ENCODE measurements around the gene TXNRD2.

TXNRD2 gene

GRCh38 chr22:19977296-19978243, 36.0 kb upstream of the TXNRD2 start:
- no peak overlapping the region for H3K4me3 ChIP-seq (ENCODE audit: low read depth in 1 of 2, low read length in 2 of 2)
- H3K27me3 ChIP-seq (ENCODE audit: control insufficient read depth in 1 of 2, insufficient read depth in 2 of 2, low read length in 2 of 2) = no peaks in the 10 kb centered on the region
- H3K27ac ChIP-seq (ENCODE audit: low read depth, low read length) = no peak overlapping the region
- no peaks in the 10 kb centered on the region for H3K9me3 ChIP-seq (ENCODE audit: low read length)
- peaks cover 9% of the 10 kb centered on the region for H3K4me1 ChIP-seq (ENCODE audit: insufficient read depth, low read length)
- H3K9ac ChIP-seq (ENCODE audit: low read length) = no peak overlapping the region
- H3K36me3 ChIP-seq (ENCODE audit: insufficient read depth, low read length) = peaks cover 7% of the 10 kb centered on the region

DNA sequence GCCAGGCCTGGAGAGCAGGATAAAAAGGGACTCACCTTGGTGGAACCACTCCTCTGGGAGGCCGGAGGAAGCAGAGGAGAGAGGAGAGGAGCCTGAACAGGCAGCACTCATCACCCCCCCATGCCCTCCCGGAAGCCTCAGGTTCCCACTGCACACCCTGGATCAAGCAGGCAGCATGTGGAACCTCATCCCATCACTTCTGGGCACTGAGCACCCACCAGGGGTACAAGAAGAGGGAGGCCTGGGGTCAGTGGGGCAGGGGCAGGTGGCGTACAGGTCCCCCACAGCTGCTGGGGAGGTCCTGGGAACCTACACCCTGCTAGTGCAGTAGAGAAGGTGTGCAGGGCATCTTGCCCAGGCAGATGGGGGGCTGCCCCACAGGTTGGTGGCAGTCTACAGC, 35.1 kb upstream of the TXNRD2 start:
- peaks cover 16% of the 10 kb centered on the region for H3K36me3 ChIP-seq (ENCODE audit: insufficient read depth, low read length)
- no peaks in the 10 kb centered on the region for H3K27me3 ChIP-seq (ENCODE audit: control insufficient read depth in 1 of 2, insufficient read depth in 2 of 2, low read length in 2 of 2)
- no peak overlapping the region for H3K9ac ChIP-seq (ENCODE audit: low read length)
- H3K27ac ChIP-seq (ENCODE audit: low read depth, low read length) = no peak overlapping the region
- peaks cover 9% of the 10 kb centered on the region for H3K4me1 ChIP-seq (ENCODE audit: insufficient read depth, low read length)
- no peaks in the 10 kb centered on the region for H3K9me3 ChIP-seq (ENCODE audit: low read length)
- H3K4me3 ChIP-seq (ENCODE audit: low read depth in 1 of 2, low read length in 2 of 2) = no peak overlapping the region

- Histone ChIP-seq H3K27ac (ENCODE audit: low read depth, low read length) (no peak overlapping the region), H3K27me3 (ENCODE audit: control insufficient read depth in 1 of 2, insufficient read depth in 2 of 2, low read length in 2 of 2) (no peaks in the 10 kb centered on the region), H3K9ac (ENCODE audit: low read length) (no peak overlapping the region), H3K4me1 (ENCODE audit: insufficient read depth, low read length) (peaks cover 11% of the 10 kb centered on the region), H3K36me3 (ENCODE audit: insufficient read depth, low read length) (peaks cover 20% of the 10 kb centered on the region), H3K4me3 (ENCODE audit: low read depth in 1 of 2, low read length in 2 of 2) (no peak overlapping the region), H3K9me3 (ENCODE audit: low read length) (no peaks in the 10 kb centered on the region)
These were observed 34.1 kb upstream of the TXNRD2 start for GRCh38 chr22:19975707-19976035.

GRCh38 chr22:19974935-19975706, 33.5 kb upstream of the TXNRD2 start:
- Histone ChIP-seq H3K4me1 (ENCODE audit: insufficient read depth, low read length) (peaks cover 13% of the 10 kb centered on the region), H3K4me3 (ENCODE audit: low read depth in 1 of 2, low read length in 2 of 2) (no peak overlapping the region), H3K36me3 (ENCODE audit: insufficient read depth, low read length) (peaks cover 20% of the 10 kb centered on the region), H3K27me3 (ENCODE audit: control insufficient read depth in 1 of 2, insufficient read depth in 2 of 2, low read length in 2 of 2) (no peaks in the 10 kb centered on the region), H3K9ac (ENCODE audit: low read length) (no peak overlapping the region), H3K27ac (ENCODE audit: low read depth, low read length) (no peak overlapping the region), H3K9me3 (ENCODE audit: low read length) (no peaks in the 10 kb centered on the region)

- Histone ChIP-seq H3K36me3 (ENCODE audit: insufficient read depth, low read length) (peaks cover 23% of the 10 kb centered on the region), H3K4me1 (ENCODE audit: insufficient read depth, low read length) (peaks cover 13% of the 10 kb centered on the region), H3K9me3 (ENCODE audit: low read length) (no peaks in the 10 kb centered on the region), H3K27ac (ENCODE audit: low read depth, low read length) (no peak overlapping the region), H3K4me3 (ENCODE audit: low read depth in 1 of 2, low read length in 2 of 2) (no peak overlapping the region), H3K27me3 (ENCODE audit: control insufficient read depth in 1 of 2, insufficient read depth in 2 of 2, low read length in 2 of 2) (no peaks in the 10 kb centered on the region), H3K9ac (ENCODE audit: low read length) (no peak overlapping the region)
These were observed 32.7 kb upstream of the TXNRD2 start for GRCh38 chr22:19974268-19974861.

DNA sequence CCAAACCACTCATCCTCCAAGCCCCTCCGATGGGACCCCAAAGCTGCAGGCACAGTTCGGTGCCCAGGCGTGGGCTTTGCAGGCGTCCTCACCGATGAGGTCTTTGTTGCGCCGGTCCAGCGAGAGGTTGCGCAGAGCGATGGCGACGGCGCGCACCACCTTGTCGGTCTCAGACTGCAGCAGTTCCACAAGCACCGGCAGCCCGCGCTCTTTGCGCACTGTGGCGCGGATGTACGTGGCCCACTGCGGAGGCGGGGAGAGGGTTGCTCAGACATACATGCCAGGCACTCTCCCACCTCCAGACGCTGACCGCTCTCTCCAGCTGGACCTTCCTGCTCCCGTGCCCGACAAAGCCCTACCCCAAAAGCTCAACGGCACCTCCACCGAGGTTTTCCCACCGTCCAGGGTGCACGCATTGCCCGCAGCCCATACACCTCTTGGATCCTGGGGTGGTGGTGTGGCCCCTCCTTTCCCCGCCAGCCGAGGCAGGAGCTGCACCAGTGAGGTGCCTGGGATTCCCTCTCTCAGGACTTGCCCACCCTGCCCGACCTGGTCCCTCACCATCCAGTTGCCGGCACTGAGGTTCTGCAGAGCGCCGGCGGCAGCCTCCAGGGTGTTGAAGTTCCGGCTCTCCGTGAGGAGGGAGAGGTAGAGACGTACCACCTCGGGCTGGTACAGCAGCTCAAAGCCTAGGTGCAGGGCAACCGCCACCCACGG, 32.1 kb upstream of the TXNRD2 start:
- H3K36me3 ChIP-seq (ENCODE audit: insufficient read depth, low read length) = peaks cover 26% of the 10 kb centered on the region

GRCh38 chr22:19972652-19973550, 31.3 kb upstream of the TXNRD2 start:
- Histone ChIP-seq H3K9ac (ENCODE audit: low read length) (no peak overlapping the region), H3K27me3 (ENCODE audit: control insufficient read depth in 1 of 2, insufficient read depth in 2 of 2, low read length in 2 of 2) (no peaks in the 10 kb centered on the region), H3K27ac (ENCODE audit: low read depth, low read length) (no peak overlapping the region), H3K4me3 (ENCODE audit: low read depth in 1 of 2, low read length in 2 of 2) (no peak overlapping the region), H3K9me3 (ENCODE audit: low read length) (no peaks in the 10 kb centered on the region), H3K36me3 (ENCODE audit: insufficient read depth, low read length) (peaks cover 35% of the 10 kb centered on the region), H3K4me1 (ENCODE audit: insufficient read depth, low read length) (peaks cover 13% of the 10 kb centered on the region)

More for the DNA sequence above, 32.1 kb upstream of the TXNRD2 start:
- no peak overlapping the region for H3K27ac ChIP-seq (ENCODE audit: low read depth, low read length)
- H3K27me3 ChIP-seq (ENCODE audit: control insufficient read depth in 1 of 2, insufficient read depth in 2 of 2, low read length in 2 of 2) = no peaks in the 10 kb centered on the region
- H3K4me1 ChIP-seq (ENCODE audit: insufficient read depth, low read length) = peaks cover 13% of the 10 kb centered on the region
- H3K9me3 ChIP-seq (ENCODE audit: low read length) = no peaks in the 10 kb centered on the region
- no peak overlapping the region for H3K9ac ChIP-seq (ENCODE audit: low read length)
- H3K4me3 ChIP-seq (ENCODE audit: low read depth in 1 of 2, low read length in 2 of 2) = no peak overlapping the region

- no peaks in the 10 kb centered on the region for H3K9me3 ChIP-seq (ENCODE audit: low read length)
- H3K36me3 ChIP-seq (ENCODE audit: insufficient read depth, low read length) = peaks cover 37% of the 10 kb centered on the region
- H3K27me3 ChIP-seq (ENCODE audit: control insufficient read depth in 1 of 2, insufficient read depth in 2 of 2, low read length in 2 of 2) = no peaks in the 10 kb centered on the region
- H3K4me3 ChIP-seq (ENCODE audit: low read depth in 1 of 2, low read length in 2 of 2) = no peak overlapping the region
- H3K4me1 ChIP-seq (ENCODE audit: insufficient read depth, low read length) = peaks cover 13% of the 10 kb centered on the region
- no peak overlapping the region for H3K27ac ChIP-seq (ENCODE audit: low read depth, low read length)
- H3K9ac ChIP-seq (ENCODE audit: low read length) = no peak overlapping the region
These were observed 30.6 kb upstream of the TXNRD2 start for GRCh38 chr22:19972251-19972650.

DNA sequence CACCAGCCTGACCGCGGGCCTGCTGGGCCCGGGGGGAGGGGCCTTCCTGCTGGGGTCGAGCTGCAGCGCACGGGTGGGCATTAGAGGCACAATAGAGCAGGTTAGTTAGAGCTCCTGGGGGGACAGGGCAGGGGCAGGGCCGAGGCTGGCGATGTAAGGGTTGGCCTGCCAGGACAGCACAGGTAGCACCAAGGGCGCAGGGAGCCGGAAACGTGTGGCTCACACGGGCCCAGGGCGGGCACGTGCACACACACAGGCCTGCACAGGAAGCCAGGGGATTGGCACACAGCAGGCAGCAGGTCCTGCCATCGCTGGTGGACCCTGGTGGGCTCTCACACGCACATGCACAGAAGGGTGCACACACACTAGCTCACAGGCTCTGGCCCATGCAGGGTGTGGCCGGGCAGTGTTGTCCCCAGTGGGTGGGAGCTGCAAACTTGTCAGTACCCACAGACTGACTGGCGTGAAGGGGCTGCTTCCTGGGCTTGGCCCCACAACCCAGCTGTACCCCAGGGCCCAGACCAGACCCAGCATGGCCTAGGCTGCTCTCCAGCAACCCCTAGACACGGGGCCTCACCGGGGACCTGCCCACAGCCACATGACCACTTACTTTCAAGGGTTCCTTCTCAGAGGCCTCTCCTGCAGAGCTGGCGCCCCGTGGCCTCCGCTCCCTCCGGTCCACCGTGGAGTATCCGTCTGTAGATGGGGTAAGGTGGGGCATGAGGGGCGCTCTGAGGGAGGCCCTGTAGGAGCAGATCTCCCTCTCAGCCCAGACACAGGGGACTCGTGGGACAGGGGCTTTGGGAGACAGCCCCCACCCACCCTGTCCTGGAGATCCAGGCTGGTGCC, 29.9 kb upstream of the TXNRD2 start:
- H3K9ac ChIP-seq (ENCODE audit: low read length) = no peak overlapping the region
- H3K36me3 ChIP-seq (ENCODE audit: insufficient read depth, low read length) = peaks cover 37% of the 10 kb centered on the region
- H3K27ac ChIP-seq (ENCODE audit: low read depth, low read length) = no peak overlapping the region
- H3K4me1 ChIP-seq (ENCODE audit: insufficient read depth, low read length) = peaks cover 13% of the 10 kb centered on the region
- H3K4me3 ChIP-seq (ENCODE audit: low read depth in 1 of 2, low read length in 2 of 2) = no peak overlapping the region
- H3K9me3 ChIP-seq (ENCODE audit: low read length) = no peaks in the 10 kb centered on the region
- no peaks in the 10 kb centered on the region for H3K27me3 ChIP-seq (ENCODE audit: control insufficient read depth in 1 of 2, insufficient read depth in 2 of 2, low read length in 2 of 2)

Measured in muscle layer of colon (tissue), 2 donors.